ENCODE results near the gene AFAP1. TPM values are rescaled to one million over a fixed set of nuclear protein-coding genes. Genes with fewer than 3 reads are reported as not detected.

The AFAP1 gene
- total RNA-seq, 1 donor from 2014 or later: 48.3 TPM

DNA sequence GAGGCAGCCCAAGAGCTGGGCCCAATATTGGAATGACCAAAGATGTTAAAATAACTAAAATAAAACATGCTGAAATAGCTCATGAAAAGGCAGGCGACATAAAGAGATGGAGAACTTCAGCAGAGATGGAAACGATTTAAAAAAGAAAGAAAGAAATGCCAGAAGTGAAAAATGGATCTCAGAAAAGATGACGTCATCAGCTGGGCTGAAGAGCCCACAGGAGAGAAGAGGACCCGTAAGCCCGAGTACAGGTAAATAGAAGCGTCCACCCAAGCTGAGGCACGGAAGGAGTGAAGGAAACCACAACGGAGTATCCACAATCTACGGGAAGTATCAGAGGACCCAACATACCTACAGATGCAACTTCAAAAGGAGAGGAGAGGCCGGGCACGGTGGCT, 112.8 kb downstream of the AFAP1 start:
- no peak overlapping the region for H3K27ac Mint-ChIP-seq
- intact Hi-C loops (cut with micrococcal nuclease): no loop called here
- DNase-seq (ENCODE audit: low spot score): no peak
- peaks cover 52% of the 10 kb centered on the region for H3K4me1 Mint-ChIP-seq (ENCODE audit: low read depth)
- peaks cover 4% of the 10 kb centered on the region for H3K27me3 Mint-ChIP-seq (ENCODE audit: insufficient read depth)
- no peaks in the 10 kb centered on the region for H3K9me3 Mint-ChIP-seq
- H3K36me3 Mint-ChIP-seq (ENCODE audit: low read depth): peaks cover 33% of the 10 kb centered on the region
- no peak overlapping the region for H3K4me3 Mint-ChIP-seq

GRCh38 chr4:7826176-7826908, 113.3 kb downstream of the AFAP1 start:
- Mint-ChIP-seq H3K27ac (no peak overlapping the region), H3K4me1 (ENCODE audit: low read depth) (peaks cover 46% of the 10 kb centered on the region), H3K4me3 (no peak overlapping the region), H3K36me3 (ENCODE audit: low read depth) (peaks cover 28% of the 10 kb centered on the region), H3K9me3 (no peaks in the 10 kb centered on the region), H3K27me3 (ENCODE audit: insufficient read depth) (peaks cover 4% of the 10 kb centered on the region)
- no peak for DNase-seq (ENCODE audit: low spot score)
- intact Hi-C loops (cut with micrococcal nuclease): no loop called here

DNA sequence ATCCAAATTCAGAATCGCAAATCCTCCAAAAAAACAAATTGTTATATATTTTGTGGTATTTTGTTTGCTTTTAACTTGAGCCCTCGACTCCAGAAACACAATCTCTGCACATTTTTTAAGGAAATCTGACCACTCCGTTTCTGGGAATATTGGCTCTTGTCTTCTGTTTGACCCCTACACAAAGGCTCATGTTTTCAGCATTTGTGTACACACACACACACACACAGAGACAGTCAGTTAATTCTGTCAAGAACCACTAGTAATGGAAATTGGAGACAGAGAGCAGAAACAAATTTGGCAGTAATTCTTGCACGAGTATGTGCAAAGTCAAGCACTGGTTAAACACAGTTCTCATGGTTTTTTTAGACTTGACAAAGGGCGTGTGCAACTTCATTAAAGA, 115.4 kb downstream of the AFAP1 start:
- Mint-ChIP-seq H3K36me3 (ENCODE audit: low read depth) (peaks cover 20% of the 10 kb centered on the region), H3K27me3 (ENCODE audit: insufficient read depth) (peaks cover 6% of the 10 kb centered on the region)

GRCh38 chr4:7823416-7823824, 116.2 kb downstream of the AFAP1 start:
- H3K27me3 Mint-ChIP-seq (ENCODE audit: insufficient read depth): peaks cover 6% of the 10 kb centered on the region
- H3K9me3 Mint-ChIP-seq: no peaks in the 10 kb centered on the region
- peaks cover 23% of the 10 kb centered on the region for H3K4me1 Mint-ChIP-seq (ENCODE audit: low read depth)
- H3K4me3 Mint-ChIP-seq: no peak overlapping the region
- peaks cover 15% of the 10 kb centered on the region for H3K36me3 Mint-ChIP-seq (ENCODE audit: low read depth)
- intact Hi-C loops (cut with micrococcal nuclease): no loop called here
- no peak for DNase-seq (ENCODE audit: low spot score)
- H3K27ac Mint-ChIP-seq: no peak overlapping the region

More for the DNA sequence above, 115.4 kb downstream of the AFAP1 start:
- no peak for DNase-seq (ENCODE audit: low spot score)
- Mint-ChIP-seq H3K4me3 (no peak overlapping the region), H3K27ac (no peak overlapping the region), H3K4me1 (ENCODE audit: low read depth) (peaks cover 31% of the 10 kb centered on the region), H3K9me3 (no peaks in the 10 kb centered on the region)
- intact Hi-C loops (cut with micrococcal nuclease): no loop called here

- H3K36me3 Mint-ChIP-seq (ENCODE audit: low read depth): peaks cover 18% of the 10 kb centered on the region
- H3K4me1 Mint-ChIP-seq (ENCODE audit: low read depth): peaks cover 18% of the 10 kb centered on the region
- no peaks in the 10 kb centered on the region for H3K9me3 Mint-ChIP-seq
- H3K27ac Mint-ChIP-seq: no peak overlapping the region
- H3K4me3 Mint-ChIP-seq: no peak overlapping the region
- peaks cover 6% of the 10 kb centered on the region for H3K27me3 Mint-ChIP-seq (ENCODE audit: insufficient read depth)
- DNase-seq (ENCODE audit: low spot score): no peak
- intact Hi-C loops (cut with micrococcal nuclease): no loop called here
These were observed 116.8 kb downstream of the AFAP1 start for GRCh38 chr4:7822877-7823276.

DNA sequence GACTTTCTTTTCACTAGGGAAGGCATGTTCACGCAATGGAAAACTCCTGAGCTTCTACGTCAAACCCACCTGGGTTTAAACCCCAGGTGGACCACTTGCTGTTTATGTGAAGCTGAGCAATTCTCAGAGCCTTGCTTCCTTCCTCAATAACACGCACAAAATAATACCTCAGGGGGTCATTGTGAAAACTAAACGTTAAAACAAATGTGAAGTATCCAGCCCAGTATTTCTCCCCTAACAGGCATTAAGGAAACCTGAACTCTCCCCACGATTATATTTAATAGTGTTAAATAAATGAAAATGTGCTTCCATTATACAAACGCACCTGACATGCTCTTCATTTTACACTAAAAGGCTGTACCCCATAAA, 117.5 kb downstream of the AFAP1 start:
- H3K4me1 Mint-ChIP-seq (ENCODE audit: low read depth): peaks cover 11% of the 10 kb centered on the region
- H3K36me3 Mint-ChIP-seq (ENCODE audit: low read depth): peaks cover 15% of the 10 kb centered on the region

GRCh38 chr4:7821245-7822136, 118.2 kb downstream of the AFAP1 start:
- DNase-seq (ENCODE audit: low spot score): no peak
- H3K27ac Mint-ChIP-seq: no peak overlapping the region
- no peaks in the 10 kb centered on the region for H3K9me3 Mint-ChIP-seq
- peaks cover 10% of the 10 kb centered on the region for H3K36me3 Mint-ChIP-seq (ENCODE audit: low read depth)
- H3K27me3 Mint-ChIP-seq (ENCODE audit: insufficient read depth): peaks cover 4% of the 10 kb centered on the region
- H3K4me1 Mint-ChIP-seq (ENCODE audit: low read depth): peaks cover 5% of the 10 kb centered on the region
- intact Hi-C loops (cut with micrococcal nuclease): no loop called here
- no peak overlapping the region for H3K4me3 Mint-ChIP-seq

More for the DNA sequence above, 117.5 kb downstream of the AFAP1 start:
- DNase-seq (ENCODE audit: low spot score): no peak
- intact Hi-C loops (cut with micrococcal nuclease): no loop called here
- H3K4me3 Mint-ChIP-seq: no peak overlapping the region
- peaks cover 6% of the 10 kb centered on the region for H3K27me3 Mint-ChIP-seq (ENCODE audit: insufficient read depth)
- H3K9me3 Mint-ChIP-seq: no peaks in the 10 kb centered on the region
- H3K27ac Mint-ChIP-seq: no peak overlapping the region

DNA sequence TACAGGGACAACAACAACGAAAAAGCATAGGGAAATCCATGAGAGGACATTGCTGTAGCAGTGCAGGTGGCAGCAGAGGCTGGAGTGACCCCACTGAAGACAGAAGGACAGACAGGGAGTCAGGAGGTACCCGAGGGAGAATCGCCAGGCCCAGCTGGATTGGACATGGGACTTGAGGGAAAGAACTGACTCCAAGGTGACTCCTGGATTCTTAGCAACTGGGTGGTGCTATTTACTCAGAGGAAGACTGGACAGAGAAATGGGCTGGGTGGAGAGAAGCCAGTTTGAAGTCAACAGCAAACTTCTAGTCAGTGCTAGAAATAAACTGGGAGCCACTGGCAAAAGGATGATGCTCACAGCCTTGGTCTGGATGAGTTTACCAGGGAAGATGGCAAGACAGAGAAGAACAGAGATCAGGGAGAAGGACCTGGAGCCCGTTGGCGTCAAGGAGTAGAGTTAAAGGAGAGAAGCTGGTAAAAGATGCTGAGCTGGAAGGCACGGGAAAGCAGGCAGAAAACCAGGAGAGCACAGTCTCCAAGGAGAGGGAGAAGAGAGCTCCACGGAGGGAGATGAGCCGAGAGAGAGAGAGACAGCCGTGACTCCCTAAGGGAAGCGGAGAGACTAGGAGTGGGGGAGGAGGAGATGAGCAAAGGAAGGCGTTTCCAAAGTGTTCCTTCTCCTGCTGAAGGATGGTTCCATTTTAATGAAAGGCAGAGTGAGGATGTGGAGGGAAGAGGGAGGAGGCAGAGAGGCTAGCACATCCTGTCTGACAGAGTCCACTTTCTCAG, 119.4 kb downstream of the AFAP1 start:
- Mint-ChIP-seq H3K4me1 (ENCODE audit: low read depth) (peaks cover 5% of the 10 kb centered on the region), H3K27ac (no peak overlapping the region), H3K4me3 (no peak overlapping the region), H3K9me3 (no peaks in the 10 kb centered on the region), H3K36me3 (ENCODE audit: low read depth) (peaks cover 3% of the 10 kb centered on the region), H3K27me3 (ENCODE audit: insufficient read depth) (peaks cover 4% of the 10 kb centered on the region)
- intact Hi-C loops (cut with micrococcal nuclease): no loop called here
- DNase-seq (ENCODE audit: low spot score): no peak

GRCh38 chr4:7819446-7819845, 120.2 kb downstream of the AFAP1 start:
- no peak for DNase-seq (ENCODE audit: low spot score)
- Mint-ChIP-seq H3K36me3 (ENCODE audit: low read depth) (peaks cover 4% of the 10 kb centered on the region), H3K27ac (no peak overlapping the region), H3K4me3 (no peak overlapping the region), H3K27me3 (ENCODE audit: insufficient read depth) (peaks cover 2% of the 10 kb centered on the region), H3K4me1 (ENCODE audit: low read depth) (peaks cover 5% of the 10 kb centered on the region), H3K9me3 (no peaks in the 10 kb centered on the region)
- intact Hi-C loops (cut with micrococcal nuclease): no loop called here

DNA sequence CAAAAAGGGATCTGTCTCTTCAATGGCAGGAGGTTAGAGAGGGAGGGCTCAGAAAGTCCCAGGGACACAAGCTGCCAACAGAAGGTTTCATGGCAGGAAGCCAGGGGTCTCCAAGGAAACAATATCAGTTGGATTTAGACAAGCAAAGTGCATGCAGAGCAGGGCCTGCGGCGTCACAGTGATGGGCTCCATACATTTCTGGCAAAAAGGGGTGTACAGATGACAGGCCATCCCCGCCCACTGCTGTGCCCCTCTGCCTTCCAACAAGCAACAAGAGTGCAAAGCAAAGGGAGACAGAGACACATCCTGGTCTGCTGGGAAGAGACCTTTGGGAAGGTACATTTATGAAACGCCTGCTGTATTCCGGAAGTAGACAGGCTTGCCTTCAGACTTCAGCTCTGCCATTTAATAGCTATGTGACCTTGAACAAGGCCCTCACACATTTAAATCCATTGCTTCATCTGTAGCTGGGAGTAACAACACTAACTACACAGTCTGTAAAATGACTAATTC, 121.2 kb downstream of the AFAP1 start:
- H3K27me3 Mint-ChIP-seq (ENCODE audit: insufficient read depth): peaks cover 2% of the 10 kb centered on the region
- no peak overlapping the region for H3K4me3 Mint-ChIP-seq
- H3K9me3 Mint-ChIP-seq: no peaks in the 10 kb centered on the region
- no peak overlapping the region for H3K27ac Mint-ChIP-seq
- H3K4me1 Mint-ChIP-seq (ENCODE audit: low read depth): peaks cover 9% of the 10 kb centered on the region
- intact Hi-C loops (cut with micrococcal nuclease): no loop called here
- DNase-seq (ENCODE audit: low spot score): no peak
- H3K36me3 Mint-ChIP-seq (ENCODE audit: low read depth): peaks cover 7% of the 10 kb centered on the region

GRCh38 chr4:7817877-7818398, 121.7 kb downstream of the AFAP1 start:
- H3K36me3 Mint-ChIP-seq (ENCODE audit: low read depth): peaks cover 7% of the 10 kb centered on the region
- DNase-seq (ENCODE audit: low spot score): no peak
- H3K9me3 Mint-ChIP-seq: no peaks in the 10 kb centered on the region
- peaks cover 2% of the 10 kb centered on the region for H3K27me3 Mint-ChIP-seq (ENCODE audit: insufficient read depth)
- peaks cover 7% of the 10 kb centered on the region for H3K4me1 Mint-ChIP-seq (ENCODE audit: low read depth)
- intact Hi-C loops (cut with micrococcal nuclease): no loop called here
- no peak overlapping the region for H3K27ac Mint-ChIP-seq
- no peak overlapping the region for H3K4me3 Mint-ChIP-seq

- Mint-ChIP-seq H3K4me3 (no peak overlapping the region), H3K9me3 (no peaks in the 10 kb centered on the region), H3K36me3 (ENCODE audit: low read depth) (peaks cover 7% of the 10 kb centered on the region), H3K27me3 (ENCODE audit: insufficient read depth) (peaks cover 2% of the 10 kb centered on the region), H3K4me1 (ENCODE audit: low read depth) (peaks cover 7% of the 10 kb centered on the region), H3K27ac (no peak overlapping the region)
- no peak for DNase-seq (ENCODE audit: low spot score)
- intact Hi-C loops (cut with micrococcal nuclease): no loop called here
These were observed 122.9 kb downstream of the AFAP1 start for GRCh38 chr4:7816771-7817170.
